ENCODE measurements around the gene TPD52L2.

The TPD52L2 gene

GRCh38 chr20:63920226-63920625 is 55.2 kb downstream of the TPD52L2 start:
- Histone ChIP-seq H3K4me3 (ENCODE audit: insufficient read depth in 1 of 2, low read depth in 1 of 2, low read length in 2 of 2) (no peak overlapping the region), H2BK120ac (ENCODE audit: low read depth, low read length) (no peak overlapping the region), H4K8ac (ENCODE audit: low read length) (no peak overlapping the region), H3K27me3 (ENCODE audit: control insufficient read depth in 1 of 2, insufficient read depth in 1 of 2, low read length in 2 of 2) (no peaks in the 10 kb centered on the region), H2BK12ac (ENCODE audit: low read length in 2 of 2) (no peak overlapping the region), H3K27ac (ENCODE audit: low read length, poor library complexity, severe bottlenecking) (no peak overlapping the region), H3K36me3 (ENCODE audit: control insufficient read depth in 1 of 2, insufficient read depth in 2 of 2, low read depth in 1 of 2, low read length in 2 of 2) (peaks cover 16 to 43% of the 10 kb centered on the region in 2 experiments), H3K4me1 (ENCODE audit: control insufficient read depth, insufficient read depth, low read depth, low read length) (peaks cover 4% of the 10 kb centered on the region), H2BK5ac (ENCODE audit: low read depth, low read length, poor library complexity, severe bottlenecking) (no peak overlapping the region), H3K9ac (ENCODE audit: low read length) (no peak overlapping the region), H2BK15ac (ENCODE audit: low read depth, poor library complexity, severe bottlenecking) (no peak overlapping the region), H3K4ac (ENCODE audit: low read depth in 1 of 2, low read length in 2 of 2) (no peak overlapping the region), H3K4me2 (ENCODE audit: low read length, poor library complexity, severe bottlenecking) (no peak overlapping the region), H4K91ac (ENCODE audit: low read length) (no peak overlapping the region), H2AFZ (ENCODE audit: low read depth, low read length) (no peak overlapping the region), H3K18ac (ENCODE audit: low read depth in 1 of 2, low read length in 2 of 2) (peak overlapping the region in 1 of 2 experiments; percentile 21), H3K23ac (ENCODE audit: low read length in 2 of 2) (no peak overlapping the region), H3K14ac (ENCODE audit: low read length in 2 of 2) (no peak overlapping the region), H3K79me1 (replicated peaks; ENCODE audit: low read length, poor library complexity, severe bottlenecking) (peaks cover 33% of the 10 kb centered on the region), H3K9me3 (ENCODE audit: control insufficient read depth, low read length) (no peaks in the 10 kb centered on the region), H2AK5ac (ENCODE audit: low read length, severe bottlenecking) (no peak overlapping the region)
- 97% methylated on average over 21 of the region's 23 CpGs for WGBS
- DNase-seq = no peak

GRCh38 chr20:63923651-63924050 is 58.6 kb downstream of the TPD52L2 start:
- no peak overlapping the region for H3K14ac ChIP-seq (ENCODE audit: low read length in 2 of 2)
- peaks cover 3% of the 10 kb centered on the region for H3K4me1 ChIP-seq (ENCODE audit: control insufficient read depth, insufficient read depth, low read depth, low read length)
- no peak overlapping the region for H2BK12ac ChIP-seq (ENCODE audit: low read length in 2 of 2)
- H2AFZ ChIP-seq (ENCODE audit: low read depth, low read length) = no peak overlapping the region
- no peaks in the 10 kb centered on the region for H3K9me3 ChIP-seq (ENCODE audit: control insufficient read depth, low read length)
- H2BK5ac ChIP-seq (ENCODE audit: low read depth, low read length, poor library complexity, severe bottlenecking) = no peak overlapping the region
- WGBS = 100% methylated on average over 2 of the region's 8 CpGs
- no peak overlapping the region for H2BK15ac ChIP-seq (ENCODE audit: low read depth, poor library complexity, severe bottlenecking)
- H4K91ac ChIP-seq (ENCODE audit: low read length) = no peak overlapping the region
- no peak overlapping the region for H2BK120ac ChIP-seq (ENCODE audit: low read depth, low read length)
- H3K79me1 ChIP-seq (replicated peaks; ENCODE audit: low read length, poor library complexity, severe bottlenecking) = peaks cover 43% of the 10 kb centered on the region
- H3K4ac ChIP-seq (ENCODE audit: low read depth in 1 of 2, low read length in 2 of 2) = no peak overlapping the region
- H3K9ac ChIP-seq (ENCODE audit: low read length) = peak overlapping the region; percentile 34
- peaks cover 26 to 53% of the 10 kb centered on the region in 2 experiments for H3K36me3 ChIP-seq (ENCODE audit: control insufficient read depth in 1 of 2, insufficient read depth in 2 of 2, low read depth in 1 of 2, low read length in 2 of 2)
- H3K27me3 ChIP-seq (ENCODE audit: control insufficient read depth in 1 of 2, insufficient read depth in 1 of 2, low read length in 2 of 2) = no peaks in the 10 kb centered on the region
- H3K4me2 ChIP-seq (ENCODE audit: low read length, poor library complexity, severe bottlenecking) = no peak overlapping the region
- H3K18ac ChIP-seq (ENCODE audit: low read depth in 1 of 2, low read length in 2 of 2) = no peak overlapping the region
- peak overlapping the region; percentile 41 for H4K8ac ChIP-seq (ENCODE audit: low read length)
- no peak overlapping the region for H3K4me3 ChIP-seq (ENCODE audit: insufficient read depth in 1 of 2, low read depth in 1 of 2, low read length in 2 of 2)
- H2AK5ac ChIP-seq (ENCODE audit: low read length, severe bottlenecking) = no peak overlapping the region
- H3K23ac ChIP-seq (ENCODE audit: low read length in 2 of 2) = no peak overlapping the region
- no peak for DNase-seq
- no peak overlapping the region for H3K27ac ChIP-seq (ENCODE audit: low read length, poor library complexity, severe bottlenecking)

GRCh38 chr20:63924241-63924640 is 59.2 kb downstream of the TPD52L2 start:
- Histone ChIP-seq H4K8ac (ENCODE audit: low read length) (no peak overlapping the region), H3K79me1 (replicated peaks; ENCODE audit: low read length, poor library complexity, severe bottlenecking) (peaks cover 43% of the 10 kb centered on the region), H3K9ac (ENCODE audit: low read length) (no peak overlapping the region), H3K14ac (ENCODE audit: low read length in 2 of 2) (no peak overlapping the region), H3K23ac (ENCODE audit: low read length in 2 of 2) (no peak overlapping the region), H3K9me3 (ENCODE audit: control insufficient read depth, low read length) (no peaks in the 10 kb centered on the region), H2BK5ac (ENCODE audit: low read depth, low read length, poor library complexity, severe bottlenecking) (no peak overlapping the region), H2BK12ac (ENCODE audit: low read length in 2 of 2) (no peak overlapping the region), H3K27ac (ENCODE audit: low read length, poor library complexity, severe bottlenecking) (no peak overlapping the region), H3K36me3 (ENCODE audit: control insufficient read depth in 1 of 2, insufficient read depth in 2 of 2, low read depth in 1 of 2, low read length in 2 of 2) (peaks cover 32 to 56% of the 10 kb centered on the region in 2 experiments), H3K18ac (ENCODE audit: low read depth in 1 of 2, low read length in 2 of 2) (no peak overlapping the region), H2AK5ac (ENCODE audit: low read length, severe bottlenecking) (no peak overlapping the region), H3K27me3 (ENCODE audit: control insufficient read depth in 1 of 2, insufficient read depth in 1 of 2, low read length in 2 of 2) (no peaks in the 10 kb centered on the region), H3K4me1 (ENCODE audit: control insufficient read depth, insufficient read depth, low read depth, low read length) (peaks cover 2% of the 10 kb centered on the region), H2AFZ (ENCODE audit: low read depth, low read length) (no peak overlapping the region), H2BK120ac (ENCODE audit: low read depth, low read length) (no peak overlapping the region), H3K4me3 (ENCODE audit: insufficient read depth in 1 of 2, low read depth in 1 of 2, low read length in 2 of 2) (no peak overlapping the region), H3K4me2 (ENCODE audit: low read length, poor library complexity, severe bottlenecking) (no peak overlapping the region), H2BK15ac (ENCODE audit: low read depth, poor library complexity, severe bottlenecking) (no peak overlapping the region), H4K91ac (ENCODE audit: low read length) (no peak overlapping the region), H3K4ac (ENCODE audit: low read depth in 1 of 2, low read length in 2 of 2) (no peak overlapping the region)
- WGBS = 97% methylated on average over 9 of the region's 9 CpGs
- no peak for DNase-seq

GRCh38 chr20:63926298-63926697 is 61.2 kb downstream of the TPD52L2 start:
- Histone ChIP-seq H3K27me3 (ENCODE audit: control insufficient read depth in 1 of 2, insufficient read depth in 1 of 2, low read length in 2 of 2) (no peaks in the 10 kb centered on the region), H3K27ac (ENCODE audit: low read length, poor library complexity, severe bottlenecking) (no peak overlapping the region), H3K79me1 (replicated peaks; ENCODE audit: low read length, poor library complexity, severe bottlenecking) (peaks cover 49% of the 10 kb centered on the region), H4K8ac (ENCODE audit: low read length) (no peak overlapping the region), H2BK120ac (ENCODE audit: low read depth, low read length) (no peak overlapping the region), H3K4me1 (ENCODE audit: control insufficient read depth, insufficient read depth, low read depth, low read length) (peaks cover 10% of the 10 kb centered on the region), H3K4me3 (ENCODE audit: insufficient read depth in 1 of 2, low read depth in 1 of 2, low read length in 2 of 2) (no peak overlapping the region), H2BK5ac (ENCODE audit: low read depth, low read length, poor library complexity, severe bottlenecking) (no peak overlapping the region), H3K4ac (ENCODE audit: low read depth in 1 of 2, low read length in 2 of 2) (no peak overlapping the region), H3K9ac (ENCODE audit: low read length) (no peak overlapping the region), H3K14ac (ENCODE audit: low read length in 2 of 2) (no peak overlapping the region), H2BK12ac (ENCODE audit: low read length in 2 of 2) (no peak overlapping the region), H4K91ac (ENCODE audit: low read length) (no peak overlapping the region), H3K4me2 (ENCODE audit: low read length, poor library complexity, severe bottlenecking) (no peak overlapping the region), H2BK15ac (ENCODE audit: low read depth, poor library complexity, severe bottlenecking) (no peak overlapping the region), H3K36me3 (ENCODE audit: control insufficient read depth in 1 of 2, insufficient read depth in 2 of 2, low read depth in 1 of 2, low read length in 2 of 2) (peaks cover 45 to 62% of the 10 kb centered on the region in 2 experiments), H2AK5ac (ENCODE audit: low read length, severe bottlenecking) (no peak overlapping the region), H3K23ac (ENCODE audit: low read length in 2 of 2) (no peak overlapping the region), H2AFZ (ENCODE audit: low read depth, low read length) (no peak overlapping the region), H3K18ac (ENCODE audit: low read depth in 1 of 2, low read length in 2 of 2) (no peak overlapping the region), H3K9me3 (ENCODE audit: control insufficient read depth, low read length) (no peaks in the 10 kb centered on the region)
- no peak for DNase-seq
- WGBS = 84% methylated on average over 8 of the region's 8 CpGs

Data from mesenchymal stem cell (in vitro differentiated cells and primary cell).